ENCODE data around the gene ABCA7. TPM values are rescaled to one million over a fixed set of nuclear protein-coding genes. Genes with fewer than 3 reads are reported as not detected.
A peak's percentile ranks its signal among the peaks of the same experiment; 100 is the strongest.
"Not testable (repeated sequence)": the region's sequence is repeated elsewhere in the genome, so short reads cannot be mapped to it uniquely, and the experiment has no call there.

The ABCA7 gene
- total and polyA plus RNA-seq, 2 donors, result 1.9 to 5.9 TPM

DNA sequence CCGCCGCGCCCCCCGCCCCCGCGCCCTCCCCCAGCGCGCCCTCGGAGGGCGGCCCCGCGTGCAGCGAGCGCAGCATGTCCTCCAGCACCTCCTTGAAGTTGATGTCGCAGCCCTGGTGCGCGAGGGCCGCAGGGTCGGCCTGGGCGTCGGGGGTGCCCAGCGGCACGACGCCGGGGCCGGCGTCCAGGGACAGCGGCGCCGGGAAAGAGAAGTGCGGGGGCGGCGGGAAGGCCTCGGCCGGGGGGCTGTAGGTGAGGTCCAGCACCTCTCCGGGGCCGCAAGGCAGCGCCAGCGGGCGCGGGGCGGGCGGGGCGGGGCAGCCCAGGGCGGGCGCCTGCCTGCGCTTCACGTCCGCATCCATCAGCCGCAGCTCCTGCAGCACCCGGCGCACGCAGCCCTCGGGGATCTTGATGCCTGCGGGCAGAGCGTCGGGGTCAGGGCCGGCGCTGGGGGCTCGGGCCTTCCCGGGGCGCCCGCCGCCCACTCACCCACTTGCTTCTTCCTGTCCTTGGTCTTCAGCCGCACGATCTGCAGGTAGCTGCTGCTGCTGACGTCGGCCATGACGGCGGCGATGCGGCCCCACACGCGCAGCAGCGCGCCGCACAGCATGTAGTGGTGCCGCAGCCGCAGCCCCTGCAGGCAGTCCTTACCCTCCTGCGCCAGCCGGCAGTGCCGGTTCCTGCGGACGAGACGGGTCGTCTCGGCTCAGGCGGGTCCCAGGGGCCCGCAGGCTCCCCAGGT, 68.6 kb downstream of the ABCA7 start:
- Histone ChIP-seq H3K4me3 (ENCODE audit: low read depth, low read length) (no peak overlapping the region), H3K4me1 (ENCODE audit: insufficient read depth) (peaks cover 2% of the 10 kb centered on the region), H3K36me3 (ENCODE audit: insufficient read depth) (peaks cover 4% of the 10 kb centered on the region), H3K27ac (ENCODE audit: low read depth) (no peak overlapping the region)
- DNase-seq (ENCODE audit: extremely low spot score), result no peak
- 92% methylated on average over 89 of the region's 89 CpGs for WGBS

DNA sequence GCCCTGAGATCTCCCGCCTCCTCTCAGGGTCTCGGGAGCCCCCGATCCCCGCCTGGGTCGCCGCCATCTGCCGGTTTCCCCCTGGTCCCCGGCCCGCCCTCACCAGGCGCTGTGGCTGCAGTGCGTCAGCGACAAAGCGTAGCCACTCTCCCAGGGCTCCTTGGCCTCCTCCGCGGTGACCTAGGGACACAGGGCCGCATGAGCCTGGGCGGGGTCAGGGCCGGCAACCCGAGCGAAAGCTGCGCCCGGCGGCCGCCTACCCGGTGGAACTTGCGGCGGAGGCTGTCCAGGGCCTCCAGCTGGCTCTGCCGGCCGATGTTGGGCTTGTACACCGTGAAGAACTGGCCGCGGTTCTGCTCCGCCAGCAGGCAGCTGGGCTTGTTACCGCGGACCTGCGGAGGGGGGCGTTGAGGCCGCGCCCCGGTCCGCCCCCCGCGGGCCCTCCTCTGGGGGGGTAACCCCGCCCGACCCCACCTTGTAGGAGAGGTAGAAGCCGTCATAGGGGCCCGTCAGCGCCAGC, 69.2 kb downstream of the ABCA7 start:
- peaks cover 4% of the 10 kb centered on the region for H3K36me3 ChIP-seq (ENCODE audit: insufficient read depth)
- WGBS, result 92% methylated on average over 48 of the region's 48 CpGs

DNA sequence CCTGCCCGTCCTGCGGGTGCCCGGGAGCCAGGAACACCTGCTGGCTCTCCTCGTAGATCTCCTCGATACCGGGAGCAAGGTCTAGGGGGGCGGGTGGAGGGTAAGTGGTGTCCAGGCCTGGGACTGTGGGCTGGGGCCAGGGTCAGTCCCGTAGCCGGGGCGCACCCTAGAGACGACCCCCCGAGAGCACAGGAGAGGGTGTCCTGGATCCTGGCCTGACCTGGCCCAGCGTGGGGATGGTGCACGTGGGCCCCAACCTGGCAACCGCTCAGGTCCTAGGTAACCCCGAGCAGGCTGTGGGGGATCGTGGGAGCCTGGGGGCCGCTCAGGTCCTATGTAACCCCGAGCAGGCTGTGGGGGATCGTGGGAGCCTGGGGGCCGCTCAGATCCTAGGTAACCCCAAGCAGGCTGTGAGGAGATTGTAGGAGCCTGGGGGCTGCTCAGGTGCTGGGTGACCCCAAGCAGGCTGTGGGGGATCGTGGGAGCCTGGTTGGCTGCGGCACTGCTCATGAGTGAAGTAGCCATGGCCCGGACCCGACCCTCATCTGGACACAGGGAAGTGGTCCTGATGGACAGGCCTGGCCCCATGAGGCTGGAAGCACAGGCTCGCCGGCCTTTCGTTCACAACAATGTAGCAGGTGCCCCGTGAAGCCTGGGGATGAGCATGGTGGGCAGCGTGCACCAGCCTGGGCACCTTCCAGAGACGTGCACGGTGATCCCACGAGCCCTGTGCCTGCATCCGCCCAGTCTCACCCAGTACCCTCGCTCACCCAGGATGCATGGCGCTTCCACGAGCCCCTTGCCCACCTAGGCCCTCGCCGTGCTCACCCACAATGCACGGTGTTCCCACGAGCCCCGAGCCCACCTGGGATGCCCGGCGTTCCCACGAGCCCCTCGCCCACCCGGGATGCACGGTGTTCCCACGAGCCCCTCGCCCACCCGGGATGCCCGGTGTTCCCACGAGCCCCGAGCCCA, 70.1 kb downstream of the ABCA7 start:
- Histone ChIP-seq H3K36me3 (ENCODE audit: insufficient read depth) (peaks cover 4% of the 10 kb centered on the region), H3K27ac (ENCODE audit: low read depth) (no peak overlapping the region), H3K4me3 (ENCODE audit: low read depth, low read length) (no peak overlapping the region), H3K4me1 (ENCODE audit: insufficient read depth) (peaks cover 2% of the 10 kb centered on the region)
- WGBS, result 91% methylated on average over 54 of the region's 54 CpGs
- DNase-seq (ENCODE audit: extremely low spot score), result no peak

More for the DNA sequence above, 69.2 kb downstream of the ABCA7 start:
- no peak overlapping the region for H3K27ac ChIP-seq (ENCODE audit: low read depth)
- DNase-seq (ENCODE audit: extremely low spot score), result no peak
- no peak overlapping the region for H3K4me3 ChIP-seq (ENCODE audit: low read depth, low read length)
- H3K4me1 ChIP-seq (ENCODE audit: insufficient read depth), result peaks cover 2% of the 10 kb centered on the region

DNA sequence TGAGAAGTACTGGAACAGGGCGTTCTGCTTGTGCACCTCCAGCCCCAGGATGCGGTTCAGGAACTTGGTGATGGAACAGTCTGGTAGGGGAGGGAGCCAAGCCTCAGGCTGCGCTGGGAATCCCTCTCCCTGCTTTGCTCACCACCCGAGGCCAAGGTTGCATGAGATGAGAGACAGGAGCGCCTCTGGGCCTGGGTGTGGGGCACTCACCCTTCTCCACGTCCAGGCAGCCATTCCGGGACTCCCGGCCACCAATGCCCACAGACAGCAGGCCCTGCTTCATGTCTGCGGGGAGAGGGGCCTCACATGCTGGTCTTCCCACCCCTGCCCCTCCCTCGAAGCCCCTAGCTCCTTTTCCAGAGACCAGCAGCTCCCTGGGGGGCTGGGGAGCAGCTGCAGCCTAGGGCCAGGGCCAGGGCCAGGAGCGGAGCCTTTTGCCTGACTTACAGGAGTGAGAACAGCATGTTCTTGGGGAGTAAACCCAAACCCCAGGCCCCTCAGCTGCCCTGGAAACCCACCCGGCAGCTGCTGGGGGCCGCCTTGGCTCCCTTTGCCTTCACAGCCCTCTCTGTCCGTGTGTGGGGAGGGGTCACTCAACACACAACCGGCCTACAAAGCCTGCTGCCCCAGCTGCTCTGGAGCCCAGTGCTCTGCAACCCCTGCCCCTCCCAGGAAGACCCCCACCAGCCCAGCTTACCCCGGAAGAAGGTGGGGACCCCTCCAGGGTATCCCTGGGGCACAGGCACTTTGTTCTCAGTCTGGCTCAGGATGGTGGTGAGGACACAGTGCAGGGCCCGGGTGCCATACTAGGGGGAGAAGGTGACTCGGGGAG, 71.1 kb downstream of the ABCA7 start:
- Histone ChIP-seq H3K4me1 (ENCODE audit: insufficient read depth) (no peaks in the 10 kb centered on the region), H3K27ac (ENCODE audit: low read depth) (no peak overlapping the region), H3K36me3 (ENCODE audit: insufficient read depth) (peaks cover 2% of the 10 kb centered on the region), H3K4me3 (ENCODE audit: low read depth, low read length) (no peak overlapping the region)
- DNase-seq (ENCODE audit: extremely low spot score), result no peak
- 82% methylated on average over 18 of the region's 18 CpGs for WGBS

DNA sequence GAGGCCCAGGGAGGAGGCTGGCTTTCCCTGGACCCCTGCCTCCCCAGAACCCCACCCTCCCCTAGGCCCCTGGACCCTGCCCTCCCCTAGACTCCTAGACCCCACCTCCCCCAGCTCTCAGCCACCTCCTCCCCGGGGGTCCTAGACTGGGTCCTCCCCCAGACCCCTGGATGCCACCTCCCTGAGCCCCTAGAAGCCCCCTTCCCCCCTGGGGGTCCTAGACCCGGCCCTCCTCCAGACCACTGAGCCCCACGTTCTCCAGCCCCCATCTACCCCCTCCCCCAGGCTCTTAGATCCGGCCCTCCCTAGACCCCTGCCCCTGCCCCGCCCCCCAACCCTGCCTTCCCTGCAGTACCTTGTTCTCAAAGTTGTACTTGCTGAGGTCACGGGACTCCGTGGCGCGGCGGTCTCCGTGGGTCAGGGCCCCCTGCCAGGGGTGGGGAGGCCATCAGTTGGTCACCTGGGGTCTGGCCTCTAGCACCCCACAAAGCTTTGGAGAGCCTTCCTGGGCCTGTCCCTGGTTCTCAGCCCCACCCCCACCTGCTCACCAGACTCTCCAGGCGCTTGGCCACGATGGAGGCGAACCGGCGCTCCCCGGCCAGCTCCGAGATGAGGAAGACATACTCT, 71.8 kb downstream of the ABCA7 start:
- Histone ChIP-seq H3K27ac (ENCODE audit: low read depth) (no peak overlapping the region), H3K36me3 (ENCODE audit: insufficient read depth) (no peaks in the 10 kb centered on the region), H3K4me3 (ENCODE audit: low read depth, low read length) (no peak overlapping the region), H3K4me1 (ENCODE audit: insufficient read depth) (no peaks in the 10 kb centered on the region)
- WGBS, result 71% methylated on average over 18 of the region's 18 CpGs
- DNase-seq (ENCODE audit: extremely low spot score), result no peak

DNA sequence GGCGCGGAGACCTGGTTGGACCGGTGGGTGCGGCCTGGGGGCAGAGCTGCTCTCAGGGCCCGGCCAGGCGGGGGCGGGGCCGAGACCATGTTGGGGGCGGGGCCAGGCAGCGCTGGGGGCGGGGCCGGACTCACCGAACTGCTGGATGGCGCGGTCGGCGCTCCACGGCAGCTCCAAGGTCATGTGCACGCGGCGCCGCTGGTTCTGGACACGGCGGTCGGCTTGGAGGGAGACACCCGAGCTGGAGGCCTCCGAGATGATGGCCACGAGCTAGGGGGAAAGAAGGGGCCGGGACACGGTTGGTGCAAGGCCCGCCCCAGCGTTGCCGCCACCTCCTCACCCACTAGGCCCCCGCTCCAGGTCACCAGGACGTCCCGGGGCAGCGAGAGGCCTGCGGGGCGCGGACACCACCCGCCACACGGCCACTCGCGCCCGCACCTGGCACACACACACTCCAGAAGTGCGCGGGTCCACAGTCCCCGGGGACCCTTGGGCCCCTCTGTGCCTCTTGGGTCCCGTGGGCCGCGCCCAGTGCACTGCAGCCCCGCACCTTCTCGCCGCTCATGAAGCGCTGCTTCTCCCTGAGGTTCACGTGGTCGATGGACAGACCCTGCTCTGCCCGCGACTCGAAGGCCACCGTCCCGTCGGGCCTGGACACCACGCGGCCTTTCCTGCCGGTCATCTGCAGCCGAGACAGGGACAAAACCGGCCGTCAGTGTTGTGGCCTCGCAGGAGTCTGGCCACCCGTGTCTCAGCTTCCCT, 72.5 kb downstream of the ABCA7 start:
- DNase-seq (ENCODE audit: extremely low spot score), result no peak
- 65% methylated on average over 71 of the region's 71 CpGs for WGBS
- H3K4me3 ChIP-seq (ENCODE audit: low read depth, low read length), result no peak overlapping the region
- peaks cover 4% of the 10 kb centered on the region for H3K36me3 ChIP-seq (ENCODE audit: insufficient read depth)
- no peaks in the 10 kb centered on the region for H3K4me1 ChIP-seq (ENCODE audit: insufficient read depth)
- no peak overlapping the region for H3K27ac ChIP-seq (ENCODE audit: low read depth)

DNA sequence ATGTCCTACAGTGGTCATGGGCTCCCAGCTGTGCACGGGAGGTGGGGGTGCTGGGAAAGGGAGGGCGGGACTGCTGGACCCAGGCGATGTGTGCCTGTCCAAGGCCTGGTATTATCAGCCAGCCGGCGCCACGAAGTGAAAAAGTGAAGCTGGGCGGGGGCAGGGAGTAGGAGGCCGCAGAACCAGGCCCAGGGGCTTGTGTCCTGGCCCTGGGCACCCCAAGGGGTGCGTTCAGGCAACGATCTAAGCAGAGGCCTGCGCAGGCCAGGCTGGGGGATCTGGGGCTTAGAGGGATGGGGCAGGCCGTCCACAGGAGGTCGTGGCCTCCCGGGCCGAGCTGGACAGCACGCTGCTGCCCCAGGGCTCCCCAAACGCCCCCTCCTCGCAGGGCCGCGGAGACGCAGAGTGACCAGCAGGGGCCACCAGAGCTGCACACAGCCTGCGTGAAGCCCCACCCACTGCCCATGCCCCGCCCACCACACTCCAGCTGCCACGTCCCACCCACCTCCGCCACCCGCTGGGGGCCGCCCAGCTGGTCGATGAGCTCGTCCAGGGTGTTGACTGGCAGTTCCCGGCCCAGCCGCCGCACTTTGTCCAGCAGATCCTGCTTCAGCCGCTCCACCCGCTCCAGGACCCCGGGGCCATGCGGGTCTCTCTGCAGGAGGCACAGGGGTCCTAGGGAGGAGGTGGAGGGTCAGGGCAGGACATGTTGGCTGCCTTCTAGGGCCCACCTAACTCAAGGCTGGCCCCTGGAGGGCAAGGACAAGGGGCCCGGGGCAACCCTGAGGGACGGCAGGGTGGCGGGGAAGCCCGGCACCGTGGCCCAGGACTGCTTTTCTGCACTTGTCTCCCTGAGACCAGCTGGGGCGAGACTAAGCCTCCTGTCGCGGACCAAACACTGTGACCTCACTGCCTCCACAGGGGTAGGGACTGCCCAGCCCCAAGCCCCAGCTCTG, 73.4 kb downstream of the ABCA7 start:
- H3K4me3 ChIP-seq (ENCODE audit: low read depth, low read length), result no peak overlapping the region
- 22% methylated on average over 44 of the region's 44 CpGs for WGBS
- DNase-seq (ENCODE audit: extremely low spot score), result no peak
- H3K36me3 ChIP-seq (ENCODE audit: insufficient read depth), result peaks cover 6% of the 10 kb centered on the region
- H3K27ac ChIP-seq (ENCODE audit: low read depth), result peak overlapping the region; percentile 31
- H3K4me1 ChIP-seq (ENCODE audit: insufficient read depth), result no peaks in the 10 kb centered on the region

DNA sequence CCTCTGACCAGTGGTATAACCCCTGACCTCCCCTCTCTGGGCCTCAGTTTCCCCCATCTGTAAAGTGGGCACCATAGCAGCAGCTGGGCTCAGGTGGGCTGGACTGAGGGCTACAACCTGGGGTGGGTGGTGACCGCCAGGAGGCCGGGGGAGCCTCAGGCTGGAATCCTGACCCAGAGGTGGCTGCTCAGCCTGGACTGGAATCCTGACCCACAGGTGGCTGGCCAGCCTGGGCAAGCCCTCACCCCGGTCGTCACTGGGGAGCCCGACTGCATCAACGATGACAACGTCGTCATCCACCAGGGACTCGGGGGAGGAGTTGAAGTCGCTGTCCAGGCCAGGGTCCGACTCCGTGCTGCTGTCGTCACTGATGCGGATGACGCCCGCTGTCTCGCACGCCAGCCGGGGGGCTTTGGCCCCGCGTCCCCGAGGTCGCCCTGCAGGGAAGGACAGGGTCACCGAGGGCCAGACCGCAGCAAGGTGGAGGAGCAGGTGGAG, 74.1 kb downstream of the ABCA7 start:
- Histone ChIP-seq H3K4me1 (ENCODE audit: insufficient read depth) (no peaks in the 10 kb centered on the region), H3K4me3 (ENCODE audit: low read depth, low read length) (no peak overlapping the region), H3K36me3 (ENCODE audit: insufficient read depth) (peaks cover 6% of the 10 kb centered on the region), H3K27ac (ENCODE audit: low read depth) (no peak overlapping the region)
- DNase-seq (ENCODE audit: extremely low spot score), result no peak
- 92% methylated on average over 25 of the region's 25 CpGs for WGBS

DNA sequence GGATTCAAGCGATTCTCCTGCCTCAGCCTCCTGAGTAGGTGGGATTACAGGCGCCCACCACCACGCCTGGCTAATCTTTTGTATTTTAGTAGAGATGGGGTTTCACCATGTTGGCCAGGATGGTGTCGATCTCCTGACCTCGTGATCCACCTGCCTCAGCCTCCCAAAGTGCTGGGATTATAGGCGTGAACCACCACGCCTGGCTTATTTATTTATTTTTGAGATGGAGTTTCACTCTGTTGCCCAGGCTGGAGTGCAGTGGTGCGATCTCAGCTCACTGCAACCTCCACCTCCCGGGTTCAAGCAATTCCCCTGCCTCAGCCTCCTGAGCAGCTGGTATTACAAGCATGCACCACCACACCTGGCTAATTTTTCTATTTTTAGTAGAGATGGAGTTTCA, 74.8 kb downstream of the ABCA7 start:
- DNase-seq (ENCODE audit: extremely low spot score); H3K4me1 ChIP-seq (ENCODE audit: insufficient read depth); H3K36me3 ChIP-seq (ENCODE audit: insufficient read depth); H3K4me3 ChIP-seq (ENCODE audit: low read depth, low read length); H3K27ac ChIP-seq (ENCODE audit: low read depth): not testable (repeated sequence)
- whole genome bisulfite sequencing, result 96% methylated on average over 9 of the region's 9 CpGs
